Fibroblast of skin of back (primary cell): ENCODE measurements around the gene CASTOR1.

ENCODE experiments used
- DNase-seq: peaks from one replicate; pipeline ENCODE4 v3.0.0-alpha.2; 2013

CASTOR1 gene

DNA sequence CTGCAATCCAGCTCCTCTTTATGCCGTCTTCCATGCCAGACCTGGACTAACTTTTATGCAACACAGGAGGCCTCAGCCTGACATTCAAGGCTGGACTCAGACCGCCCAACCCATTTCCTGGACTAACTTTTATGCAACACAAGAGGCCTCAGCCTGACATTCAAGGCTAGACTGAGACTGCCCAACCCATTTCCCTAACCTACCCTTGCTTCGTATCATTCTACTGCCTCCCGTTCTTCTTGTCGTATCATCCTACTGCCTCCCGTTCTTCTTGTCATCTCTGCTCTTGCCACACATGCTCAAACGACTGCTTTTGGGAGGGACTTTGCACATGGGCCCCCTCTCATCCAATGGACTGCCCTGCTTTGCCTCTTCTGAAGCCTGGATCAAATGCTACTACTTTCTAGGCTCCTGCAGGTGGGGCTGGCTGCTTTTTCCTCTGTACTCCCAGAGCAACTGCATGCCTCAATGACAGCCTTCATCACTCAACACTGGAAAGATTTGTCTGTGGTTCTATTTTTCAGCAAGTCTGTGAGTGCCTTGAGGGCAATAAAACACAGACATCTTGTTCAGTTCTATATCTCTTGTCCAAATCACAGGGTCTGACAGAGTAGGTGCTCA lies 29.6 kb upstream of the CASTOR1 start:
- no peak for DNase-seq

DNA sequence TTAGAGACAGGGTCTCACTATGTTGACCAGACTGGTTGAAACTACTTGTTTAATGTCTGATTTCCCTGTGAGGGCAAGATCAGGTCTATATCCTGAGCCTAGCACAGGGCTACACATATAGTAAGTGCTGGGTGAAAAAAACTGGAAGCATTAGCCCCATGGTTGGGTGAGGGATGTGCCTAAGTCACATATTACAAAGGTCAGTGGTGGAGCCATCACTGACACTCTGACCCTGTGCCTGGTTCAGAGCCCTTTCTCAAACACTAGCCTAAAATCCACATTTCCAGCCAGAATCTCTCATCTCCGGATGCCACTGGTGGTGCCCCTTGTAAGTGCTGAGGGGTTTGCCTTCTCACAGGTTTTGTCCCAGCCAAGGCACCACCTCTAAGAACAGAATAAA lies 28.5 kb upstream of the CASTOR1 start:
- DNase-seq = no peak

DNA sequence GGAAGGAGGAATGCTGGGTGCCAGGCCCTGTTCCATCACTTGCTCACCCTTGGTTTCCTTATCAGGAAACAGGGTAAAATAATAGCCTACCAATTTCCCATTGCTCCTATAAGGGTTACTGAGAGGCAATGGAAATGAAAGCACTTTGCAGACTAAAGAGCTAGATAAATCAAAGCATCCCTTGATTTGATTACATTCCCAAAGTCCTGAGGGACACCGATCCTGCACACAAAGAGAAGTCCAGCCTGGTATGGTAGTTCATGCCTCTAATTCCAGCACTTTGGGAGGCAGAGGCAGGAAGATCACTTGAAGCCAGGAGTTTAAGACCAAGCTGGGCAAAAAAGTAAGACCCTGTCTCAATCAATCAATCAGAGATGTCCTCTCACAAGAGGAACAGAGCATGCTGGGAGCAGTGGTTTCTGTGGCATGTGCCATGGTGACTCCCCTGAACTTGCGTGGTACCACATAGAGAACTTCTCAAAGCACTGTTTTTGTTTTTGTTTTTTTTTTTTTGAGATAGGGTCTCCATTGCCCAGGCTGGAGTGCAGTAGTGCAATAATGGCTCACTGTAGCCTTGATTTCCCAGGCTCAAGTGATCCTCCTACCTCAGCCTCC lies 26.8 kb upstream of the CASTOR1 start:
- DNase-seq = no peak

DNA sequence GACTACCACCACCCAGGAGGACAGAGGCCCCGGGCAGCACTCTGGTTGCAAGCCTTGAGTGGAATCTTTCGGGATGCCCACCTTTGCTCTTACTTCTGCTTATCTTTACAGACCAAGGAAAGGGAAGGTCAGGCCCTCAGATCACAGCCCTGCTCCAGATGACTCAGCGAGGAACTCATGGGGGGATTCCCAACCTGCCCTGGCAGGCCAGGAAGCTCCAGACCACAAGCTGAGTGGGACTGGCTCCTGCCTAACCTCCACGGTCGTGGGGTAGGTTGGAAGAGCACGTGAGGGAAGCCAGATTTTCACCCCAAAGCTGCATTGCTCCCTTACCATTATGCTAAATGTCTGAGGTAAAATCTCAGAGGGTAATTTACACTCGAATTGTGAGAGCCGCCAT lies 25.6 kb upstream of the CASTOR1 start:
- DNase-seq = no peak

DNA sequence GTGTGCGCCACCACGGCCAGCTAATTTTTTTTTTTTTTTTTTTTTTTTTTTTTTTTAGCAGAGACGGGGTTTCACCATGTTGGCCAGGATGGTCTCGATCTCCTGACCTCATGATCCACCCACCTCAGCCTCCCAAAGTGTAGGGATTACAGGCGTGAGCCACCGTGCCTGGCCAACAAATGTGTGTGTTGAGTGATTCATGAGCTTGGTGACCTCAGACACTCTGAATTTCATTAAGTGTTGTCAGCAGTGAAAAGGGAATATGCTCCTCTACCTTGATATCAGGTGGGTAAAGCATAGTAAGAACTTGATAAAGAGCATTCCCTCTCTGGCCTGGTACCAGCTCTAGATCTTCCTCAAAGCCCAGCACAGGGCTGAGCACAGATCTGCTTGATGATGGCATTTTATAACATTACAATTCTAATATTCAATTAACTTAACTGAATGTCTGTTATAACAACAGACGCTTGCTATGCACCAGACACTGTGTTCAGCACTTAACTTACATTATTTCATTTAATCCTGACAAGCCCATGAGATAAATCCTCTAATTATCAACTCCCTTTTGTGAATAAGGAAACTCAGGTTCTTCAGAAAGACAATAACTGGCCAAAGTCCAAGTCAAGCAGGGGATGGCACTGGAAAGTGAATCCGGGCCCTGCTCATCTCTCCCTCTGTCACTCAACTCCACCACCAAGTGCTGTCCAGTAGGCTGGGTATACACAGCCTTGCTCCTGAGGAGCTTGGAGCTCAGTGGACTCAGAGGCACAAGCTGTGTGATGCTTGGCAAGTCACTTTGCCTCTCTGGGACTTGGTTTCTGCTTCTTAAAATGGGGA lies 24.4 kb upstream of the CASTOR1 start:
- no peak for DNase-seq

DNA sequence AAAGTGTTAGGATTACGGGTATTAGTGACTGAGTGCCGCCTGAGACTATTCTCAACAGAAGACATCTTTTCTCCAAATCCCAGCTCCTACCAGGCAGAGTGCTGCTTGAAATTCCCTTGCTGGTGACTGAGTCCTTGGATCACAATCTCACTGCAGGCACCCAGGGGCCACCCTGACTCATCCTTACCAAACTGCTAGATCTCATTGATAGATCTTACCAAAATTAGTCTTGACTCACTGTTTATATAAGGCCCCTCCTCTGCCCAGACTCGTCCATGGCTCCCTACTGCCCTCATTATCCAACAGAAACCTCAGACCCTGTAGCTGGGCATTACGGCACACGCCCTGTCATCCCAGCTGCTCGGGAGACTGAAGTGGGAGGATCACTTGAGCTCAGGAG lies 22.7 kb upstream of the CASTOR1 start:
- DNase-seq = peak; percentile 88

DNA sequence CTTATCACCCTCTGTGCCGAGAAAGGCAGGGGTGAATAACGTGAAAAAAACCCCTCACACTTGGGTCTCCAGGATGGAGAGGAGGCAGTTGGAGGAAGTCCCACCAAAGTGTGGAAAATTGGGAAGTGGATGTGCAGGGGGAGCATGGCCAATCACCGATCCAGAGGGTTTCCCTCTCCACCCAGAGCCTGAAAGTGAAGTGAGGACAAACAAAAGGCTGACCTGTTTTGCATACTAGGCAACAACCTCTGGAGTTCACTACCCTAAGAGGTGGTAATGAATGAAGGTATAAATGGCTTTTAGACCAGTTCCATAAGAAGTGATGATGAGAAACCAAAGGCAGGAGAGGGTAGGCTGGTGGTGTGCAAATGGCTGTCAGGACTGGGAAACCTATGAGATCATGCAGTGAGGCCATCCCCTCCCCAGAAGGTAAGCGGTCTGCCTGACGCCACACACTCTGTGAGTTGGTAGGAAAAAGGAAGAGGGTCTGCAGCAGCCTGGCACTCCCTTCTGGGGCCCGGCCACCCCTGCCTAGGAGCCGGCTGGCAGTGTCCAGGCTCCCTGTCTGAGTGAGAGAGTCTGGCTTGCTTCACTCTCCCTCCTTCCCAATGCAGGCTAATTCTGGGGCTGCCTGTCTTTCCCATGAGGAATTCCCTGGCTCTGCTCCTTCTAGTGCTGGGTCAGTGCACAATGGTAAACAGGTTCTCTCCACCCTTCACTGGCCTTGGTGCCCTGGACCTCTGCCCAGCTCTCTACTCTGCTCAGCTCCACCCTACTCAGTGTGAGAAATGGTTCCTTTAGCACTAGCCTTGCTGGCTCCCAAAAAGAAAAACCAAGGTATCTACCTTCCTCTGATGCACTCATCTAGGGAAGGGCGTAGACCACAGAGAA lies 21.8 kb upstream of the CASTOR1 start:
- peak; percentile 40 for DNase-seq

DNA sequence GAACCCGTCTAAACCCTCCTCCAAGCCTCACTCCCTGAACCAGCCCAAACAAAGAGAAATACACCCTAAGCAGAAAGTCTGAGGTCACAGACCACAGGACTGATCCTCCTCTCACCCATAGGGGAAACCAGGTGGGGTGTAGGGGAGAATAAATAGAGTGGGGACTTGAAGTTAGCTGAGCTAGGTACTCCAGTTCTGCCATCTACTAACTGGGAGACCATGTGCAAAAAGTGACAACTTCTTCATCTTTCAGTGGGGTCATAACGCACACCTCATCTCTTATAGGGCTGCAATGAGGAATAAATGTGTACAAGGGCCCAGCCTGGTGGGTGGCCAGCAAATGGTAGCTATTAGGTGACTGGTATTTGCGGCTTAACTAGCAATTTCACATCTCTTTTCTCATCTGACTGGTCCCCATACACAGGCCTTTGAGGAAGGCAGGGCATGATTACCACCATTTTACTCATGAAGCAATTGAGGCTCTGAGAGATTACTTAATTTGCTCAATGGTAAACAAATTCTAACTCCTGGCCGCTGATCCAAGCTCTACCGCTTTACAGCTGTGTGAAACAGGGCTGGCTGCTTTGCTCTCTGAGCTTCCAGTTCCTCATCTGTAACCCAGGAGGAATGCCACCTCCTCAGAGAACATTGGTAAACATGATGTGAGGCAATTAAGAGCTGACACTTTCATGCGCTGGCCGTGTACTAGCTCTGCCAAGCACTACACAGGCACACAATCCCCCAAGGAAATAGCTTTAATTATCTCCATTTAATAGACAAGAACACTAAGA lies 20.8 kb upstream of the CASTOR1 start:
- peak; percentile 45 for DNase-seq

DNA sequence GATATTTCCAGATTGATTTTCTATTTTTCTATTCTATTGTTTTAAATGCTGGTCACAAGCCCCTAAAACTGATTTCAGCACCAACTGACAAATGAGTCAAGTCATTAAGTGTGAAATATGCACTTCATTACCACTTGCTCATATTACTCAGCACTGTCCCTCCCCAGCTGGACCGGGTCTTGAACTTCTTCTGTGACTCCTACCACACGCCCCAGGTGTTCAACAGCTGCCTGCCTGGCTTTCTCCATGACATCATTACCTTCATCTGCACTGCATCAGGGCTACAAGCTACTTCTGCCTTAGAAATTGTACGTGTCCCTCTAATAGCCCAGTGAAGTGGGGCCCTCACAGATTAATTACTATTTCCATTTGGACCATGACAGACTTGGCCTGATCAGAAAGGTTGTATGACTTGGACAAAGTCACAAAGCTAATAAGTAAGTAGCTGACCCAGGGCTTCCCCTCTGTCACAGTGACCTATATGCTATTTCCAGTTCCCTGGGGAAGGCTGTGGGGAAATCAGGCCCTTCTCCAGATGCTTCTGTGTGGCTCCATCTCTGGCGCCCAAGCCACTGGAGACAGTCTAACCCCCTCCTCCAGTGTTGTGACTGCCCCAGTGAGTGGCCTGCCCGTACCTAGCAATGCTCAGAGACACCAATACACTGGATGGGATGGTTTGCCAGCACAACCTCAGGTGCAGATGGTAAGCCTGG lies 19.4 kb upstream of the CASTOR1 start:
- DNase-seq = no peak

DNA sequence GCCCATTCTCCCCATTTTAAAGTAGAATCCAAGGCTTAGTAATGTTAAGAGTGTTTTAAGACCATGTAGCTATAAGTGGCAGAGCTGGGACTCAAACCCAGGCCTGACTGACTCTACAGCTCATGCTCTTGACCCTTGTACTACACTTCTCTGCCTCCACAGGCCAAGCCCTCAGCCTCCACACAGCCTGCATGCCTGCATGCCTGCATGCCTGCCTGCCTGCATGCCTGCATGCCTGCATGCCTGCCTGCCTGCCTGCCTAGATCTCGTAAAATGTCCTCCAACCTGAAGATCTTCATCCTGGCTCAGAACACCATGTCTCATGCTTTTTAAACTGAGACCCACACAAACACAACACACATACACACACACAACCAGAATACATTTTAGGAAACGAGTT lies 18.8 kb upstream of the CASTOR1 start:
- DNase-seq = no peak

DNA sequence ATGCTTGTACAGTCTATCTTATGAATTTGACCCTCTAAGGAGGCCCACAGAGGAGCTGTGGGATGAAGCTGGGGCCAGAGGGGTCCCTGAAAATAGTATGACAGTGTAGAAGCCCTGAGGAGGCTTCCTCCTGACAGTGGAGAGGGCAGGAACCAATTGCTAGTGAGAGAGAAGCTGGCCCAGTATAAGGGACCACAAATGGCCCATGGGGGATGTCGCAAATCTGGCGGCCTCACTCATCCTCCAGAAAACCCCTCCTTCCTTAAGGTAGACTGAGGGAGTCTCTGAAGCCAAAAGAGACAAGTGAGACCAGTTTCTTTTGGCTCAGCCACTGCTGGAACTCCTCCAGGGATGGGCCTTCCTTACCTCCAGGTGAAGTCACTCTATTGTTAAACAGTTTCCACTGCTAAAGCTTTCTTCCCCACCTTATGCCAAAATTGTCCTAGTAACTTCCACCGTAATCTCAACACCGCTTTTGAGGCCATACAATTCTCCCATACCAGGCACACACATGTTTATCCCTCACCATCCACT lies 17.8 kb upstream of the CASTOR1 start:
- no peak for DNase-seq

DNA sequence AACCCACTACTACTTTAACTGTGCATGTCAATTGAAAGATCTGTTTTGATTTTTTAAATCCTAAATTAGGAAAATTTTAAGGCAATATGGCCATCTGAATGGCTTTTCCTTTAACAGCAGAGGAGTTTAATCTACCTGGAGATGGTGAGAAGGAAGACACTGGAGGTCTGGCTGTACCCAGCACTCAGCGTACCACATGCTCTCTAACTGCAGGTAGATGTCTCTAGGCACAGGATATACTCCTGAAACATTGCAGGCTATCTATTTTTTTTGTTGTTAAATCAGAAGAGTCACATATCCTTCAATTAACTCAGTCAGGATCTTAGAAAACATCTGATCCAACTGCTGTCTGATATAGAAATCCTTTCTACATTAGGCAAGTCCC lies 17.3 kb upstream of the CASTOR1 start:
- DNase-seq = no peak

DNA sequence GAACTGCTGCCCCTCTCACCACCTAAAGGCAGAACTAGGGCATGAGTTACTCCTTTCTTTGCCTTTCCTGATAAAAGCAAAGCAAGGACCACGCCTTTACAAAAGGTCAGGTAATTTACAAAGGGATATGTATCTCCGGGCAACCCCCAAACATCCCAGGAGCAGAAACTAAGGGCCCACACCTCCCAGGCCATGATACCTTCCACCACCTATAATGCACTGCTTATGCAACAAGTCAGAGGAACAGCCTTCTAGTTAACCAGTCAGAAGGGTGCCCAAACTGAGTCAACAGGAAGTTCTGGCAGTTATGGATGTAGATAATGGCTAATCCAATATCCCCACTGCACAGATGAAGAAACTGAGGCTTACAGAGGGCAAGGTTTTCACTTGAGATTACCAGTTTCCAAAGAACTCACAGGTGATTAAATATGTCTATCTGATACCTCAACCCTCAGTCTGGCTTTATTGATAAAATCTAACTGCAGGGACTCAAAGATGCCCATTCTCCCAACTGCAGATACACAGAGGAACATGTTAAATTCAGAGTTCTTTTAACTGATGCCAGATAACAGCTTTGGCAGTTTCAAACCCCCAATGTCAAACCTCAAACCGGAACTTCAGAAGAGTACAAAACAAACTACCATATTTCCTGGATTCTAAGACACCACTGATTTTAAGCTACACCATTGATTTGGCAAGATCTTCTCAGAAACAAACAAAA lies 16.8 kb upstream of the CASTOR1 start:
- no peak for DNase-seq

DNA sequence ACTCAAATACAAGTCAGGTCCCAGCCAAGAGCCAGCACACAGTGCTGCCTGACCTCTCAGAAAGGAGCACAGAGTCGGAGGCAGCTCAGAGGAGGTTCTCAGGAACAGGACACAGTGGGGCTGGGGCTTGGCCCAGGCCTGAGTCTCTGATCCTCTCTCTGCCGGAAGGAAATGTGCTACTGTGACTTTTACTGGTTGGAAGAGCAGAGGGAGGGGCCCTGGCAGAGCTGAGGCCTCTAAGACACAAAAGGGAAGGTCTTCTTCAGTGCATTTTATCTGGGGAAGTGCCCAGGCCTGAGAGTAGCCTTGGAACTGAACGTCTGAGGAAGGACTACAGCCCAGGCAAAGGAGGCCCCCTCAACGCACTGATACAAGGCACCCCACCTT lies 16.2 kb upstream of the CASTOR1 start:
- no peak for DNase-seq

DNA sequence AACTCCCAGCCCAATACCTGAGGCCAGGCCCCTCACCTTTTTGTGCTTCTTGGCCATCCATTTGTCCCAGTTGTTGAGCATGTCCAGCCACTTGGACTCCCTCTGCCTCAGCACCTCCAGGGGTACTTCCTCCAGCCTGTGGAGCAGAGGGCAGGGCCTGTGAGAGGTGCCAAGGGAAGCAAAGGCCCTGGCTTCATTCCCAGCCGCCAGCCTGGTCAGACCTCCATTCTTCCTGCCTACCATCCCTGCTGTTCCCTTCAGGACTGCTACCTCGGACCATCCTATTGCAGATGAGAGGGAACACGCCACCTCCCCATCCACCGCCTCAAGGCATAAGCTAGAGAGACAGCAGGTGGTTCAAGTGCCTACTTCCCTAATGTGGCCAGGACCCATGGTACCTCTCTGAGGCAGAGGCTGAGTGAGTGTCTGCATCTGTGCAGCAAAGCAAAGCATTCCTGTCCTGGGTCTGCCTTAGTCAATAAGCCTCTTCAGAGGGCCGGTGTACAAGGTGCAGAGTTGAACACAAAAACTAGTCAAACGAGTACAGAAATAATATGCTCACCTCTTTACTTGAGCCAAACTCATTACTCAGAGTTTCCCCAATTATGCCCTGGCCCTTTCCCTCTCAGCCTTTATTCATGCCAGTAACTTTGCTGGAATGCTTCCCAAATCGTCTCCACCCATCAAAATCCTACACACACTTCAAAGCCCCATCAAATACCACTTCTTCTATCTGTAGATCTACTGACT lies 15.4 kb upstream of the CASTOR1 start:
- DNase-seq = no peak

DNA sequence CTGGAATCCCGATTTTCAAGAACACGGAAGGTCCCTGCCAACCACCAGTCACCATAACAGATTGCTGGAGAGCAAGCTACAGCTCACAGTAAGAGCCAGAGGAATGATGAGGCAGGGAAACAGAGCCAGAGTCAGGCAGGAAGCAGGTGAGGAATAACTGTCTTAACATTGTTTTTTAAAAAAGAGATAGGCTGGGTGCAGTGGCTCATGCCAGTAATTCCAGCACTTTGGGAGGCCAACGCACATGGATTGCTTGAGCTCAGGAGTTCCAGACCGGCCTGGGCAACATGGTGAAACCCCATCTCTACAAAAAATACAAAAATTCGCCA lies 13.5 kb upstream of the CASTOR1 start:
- no peak for DNase-seq

DNA sequence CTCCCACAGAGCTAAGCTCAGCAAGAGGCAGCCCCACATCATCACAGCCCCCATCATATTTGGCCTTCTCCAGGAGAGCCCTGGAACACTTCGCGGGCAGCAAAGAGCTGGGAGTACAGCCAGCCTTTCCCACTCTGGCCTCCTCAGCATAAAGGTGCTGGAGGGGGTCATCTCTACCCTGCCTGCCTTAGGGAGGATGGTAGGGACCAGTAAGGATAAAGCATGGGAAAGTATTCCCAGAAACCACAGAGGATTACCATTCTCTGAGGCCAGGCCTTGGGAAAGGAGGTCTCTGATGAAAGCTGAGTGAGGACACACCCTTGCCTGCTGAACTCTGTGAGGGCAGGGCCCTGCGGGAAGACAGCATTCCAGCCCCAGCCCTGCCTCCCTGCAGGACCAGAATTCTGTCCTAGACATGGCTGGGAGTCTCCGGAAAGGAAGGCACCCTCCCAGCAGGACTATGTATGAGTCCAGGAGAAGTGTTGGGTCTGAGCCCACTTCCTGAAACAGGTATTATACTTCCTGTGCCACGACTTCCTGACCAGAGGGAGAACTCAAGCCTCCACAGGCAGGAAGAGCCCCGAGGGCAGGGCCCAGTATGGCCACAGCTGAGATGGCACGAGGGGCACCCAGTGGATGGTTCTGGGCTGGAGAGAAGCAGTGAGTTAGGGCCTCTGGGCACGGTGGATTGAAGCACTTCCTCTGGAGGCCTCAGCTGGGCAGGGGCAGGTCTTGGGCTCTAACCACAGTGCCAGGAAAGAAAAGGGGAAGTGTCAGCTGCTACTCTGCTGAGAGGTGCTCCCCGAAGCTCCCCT lies 12.9 kb upstream of the CASTOR1 start:
- DNase-seq = peak; percentile 87

DNA sequence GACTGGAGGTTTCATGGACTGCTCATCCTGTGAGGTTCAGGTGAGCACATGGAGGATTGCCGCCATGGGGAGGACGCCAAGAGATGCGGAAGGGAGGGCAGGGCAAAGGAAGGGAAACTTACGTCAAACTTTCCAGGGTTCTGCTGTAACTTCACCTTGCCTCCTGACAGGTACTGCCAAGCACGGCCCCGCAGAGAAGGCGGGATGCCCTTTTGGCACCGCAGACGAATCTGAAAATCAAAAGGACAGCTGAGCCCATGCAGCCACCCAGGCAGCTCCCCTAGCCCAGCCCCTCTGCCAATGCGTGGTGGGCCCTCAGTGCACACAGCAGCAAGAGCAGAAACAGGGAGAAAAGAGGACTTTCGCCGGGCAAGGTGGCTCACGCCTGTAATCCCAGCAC lies 10.0 kb upstream of the CASTOR1 start:
- no peak for DNase-seq
